HG02642 (cell line): ENCODE results near the gene ERV3-1.
"Not testable (repeated sequence)": the region's sequence is repeated elsewhere in the genome, so short reads cannot be mapped to it uniquely, and the experiment has no call there.

ENCODE experiments used
- ATAC-seq: cut with Tn5 transposase; IDR thresholded peaks from one replicate; pipeline ENCODE4 v1.9.1; 2021; ENCODE audit warnings: mild to moderate bottlenecking; ENCODE audit not compliant: unreplicated experiment, poor library complexity

The ERV3-1 gene

GRCh38 chr7:64945503-64946175, 60.8 kb downstream of the ERV3-1 start:
- no peak for ATAC-seq

- not testable (repeated sequence) for ATAC-seq
Measured at GRCh38 chr7:64944667-64945502, 61.6 kb downstream of the ERV3-1 start.
